HG02852 (cell line): ENCODE measurements around the gene USP7.
"Not testable (repeated sequence)": the region's sequence is repeated elsewhere in the genome, so short reads cannot be mapped to it uniquely, and the experiment has no call there.

Experiments
- ATAC-seq: cut with Tn5 transposase; IDR thresholded peaks from one replicate; pipeline ENCODE4 v1.9.1; 2021; ENCODE audit warnings: mild to moderate bottlenecking, moderate library complexity; ENCODE audit not compliant: unreplicated experiment

USP7 gene

GRCh38 chr16:8882725-8883377 is 80.9 kb downstream of the USP7 start:
- ATAC-seq = no peak

- no peak for ATAC-seq
Measured at GRCh38 chr16:8882041-8882617, 81.6 kb downstream of the USP7 start, which contains the start of gene LITAFD. LITAFD (plus strand) TSS chr16:8882351; CDS start chr16:8884356, 2,005 bp downstream.

GRCh38 chr16:8880839-8881510 is 82.7 kb downstream of the USP7 start:
- ATAC-seq = no peak

GRCh38 chr16:8878523-8878911 is 85.2 kb downstream of the USP7 start:
- ATAC-seq = no peak

GRCh38 chr16:8877894-8878522 is 85.7 kb downstream of the USP7 start:
- no peak for ATAC-seq

GRCh38 chr16:8875317-8875716 is 88.4 kb downstream of the USP7 start:
- ATAC-seq = not testable (repeated sequence)

GRCh38 chr16:8874388-8874787 is 89.3 kb downstream of the USP7 start:
- no peak for ATAC-seq

GRCh38 chr16:8873866-8874195 is 89.9 kb downstream of the USP7 start:
- not testable (repeated sequence) for ATAC-seq

- ATAC-seq = no peak
Measured at GRCh38 chr16:8872967-8873865, 90.5 kb downstream of the USP7 start.

GRCh38 chr16:8872071-8872470 is 91.6 kb downstream of the USP7 start:
- no peak for ATAC-seq

GRCh38 chr16:8869988-8870241 is 93.8 kb downstream of the USP7 start:
- not testable (repeated sequence) for ATAC-seq

GRCh38 chr16:8869212-8869987 is 94.3 kb downstream of the USP7 start:
- ATAC-seq = no peak

GRCh38 chr16:8868416-8869211 is 95.1 kb downstream of the USP7 start, which contains the start of gene CARHSP1:
CARHSP1 (minus strand) TSS chr16:8869006; CDS start chr16:8859328, 9,678 bp downstream.
- ATAC-seq = peak; percentile 67

- ATAC-seq = no peak
Measured at GRCh38 chr16:8867932-8868415, 95.7 kb downstream of the USP7 start.

- ATAC-seq = no peak
Measured at GRCh38 chr16:8867216-8867931, 96.3 kb downstream of the USP7 start.

- ATAC-seq = no peak
Measured at GRCh38 chr16:8866884-8867215, 96.9 kb downstream of the USP7 start.

GRCh38 chr16:8866118-8866883 is 97.4 kb downstream of the USP7 start:
- no peak for ATAC-seq
